GM12878 (cell line): Measurements from ENCODE around the gene GALNT9. TPM values are rescaled to one million over a fixed set of nuclear protein-coding genes. Genes with fewer than 3 reads are reported as not detected.

ENCODE experiments used
- ATAC-seq: fragments of 200-7000 bp; cut with Tn5 transposase; 3 replicates; pipeline ENCODE4 v1.9.1; 2020; ENCODE audit warnings: mild to moderate bottlenecking, moderate library complexity
- BruUV-seq: library from RNA; stranded (reverse); fragments of 400-500 nt; replicated peaks from 2 replicates; lab custom pipeline; 2021; lab: Mats Ljungman, UMichigan
- CTCF ChIA-PET: fragments of 300-600 bp; sonication (Branson Sonifier 250); formaldehyde crosslinking; extraction: SDS; loops from one replicate; lab custom pipeline; 2021; ENCODE audit warnings: inconsistent platforms; lab: Yijun Ruan, JAX
- POLR2A ChIA-PET: fragments of 350-600 bp; formaldehyde crosslinking; extraction: SDS; loops from one replicate; lab custom pipeline; 2021; ENCODE audit warnings: inconsistent platforms; lab: Charles Lee
- RAD21 ChIA-PET: fragments of 300-600 bp; sonication (Branson Sonifier 250); formaldehyde crosslinking; loops from one replicate; lab custom pipeline; 2023; ENCODE audit warnings: antibody characterized with exemption; ENCODE audit not compliant: unreplicated experiment; lab: Charles Lee
- SMC1A ChIA-PET: fragments of 300-600 bp; sonication (Branson Sonifier 250); formaldehyde crosslinking; loops from one replicate; lab custom pipeline; 2023; ENCODE audit not compliant: unreplicated experiment, uncharacterized antibody; lab: Charles Lee
- DNase-seq: peaks from one replicate; pipeline ENCODE4 v3.0.0-alpha.2; 2011; ENCODE audit warnings: low read depth, low spot score
- FAIRE-seq: peaks from 3 replicates; lab custom pipeline; 2011; peaks lifted over from hg19 to GRCh38; lab: Jason Lieb, UNC
- H2AFZ ChIP-seq: 2 replicates; pipeline ENCODE4 v1.6.0; 2011; ENCODE audit warnings: low read depth, low read length, control low read depth; ENCODE audit not compliant: control insufficient read depth
- H3K27ac ChIP-seq: 2 replicates; pipeline ENCODE4 v1.5.1; 2011; ENCODE audit warnings: control low read depth; ENCODE audit not compliant: control insufficient read depth, insufficient read depth
- H3K27me3 ChIP-seq, 2 experiments: replicated peaks in 1 of 2; 2 replicates each; pipeline versions ENCODE4 v1.6.0 to v1.6.1; 2011; ENCODE audit warnings: low read length in 1 of 2; ENCODE audit not compliant: control insufficient read depth in 2 of 2, insufficient read depth in 2 of 2
- H3K36me3 ChIP-seq, 2 experiments: 2 replicates each; pipeline ENCODE4 v1.5.1; 2011; ENCODE audit warnings: low read length in 1 of 2; ENCODE audit not compliant: control insufficient read depth in 2 of 2, insufficient read depth in 2 of 2
- H3K4me1 ChIP-seq: 2 replicates; pipeline ENCODE4 v1.6.1; 2011; ENCODE audit warnings: mild to moderate bottlenecking, low read length, moderate library complexity, mixed read lengths; ENCODE audit not compliant: control insufficient read depth, insufficient read depth
- H3K4me2 ChIP-seq: 2 replicates; pipeline ENCODE4 v1.6.0; 2011; ENCODE audit warnings: control low read depth; ENCODE audit not compliant: control insufficient read depth, insufficient read depth
- H3K4me3 ChIP-seq: fragments of 200-600 bp; sonication (generic); 2 replicates; pipeline ENCODE4 v1.5.1; 2016
- H3K79me2 ChIP-seq: 2 replicates; pipeline ENCODE4 v1.6.0; 2011; ENCODE audit warnings: low read length; ENCODE audit not compliant: control insufficient read depth, insufficient read depth
- H3K9ac ChIP-seq: 2 replicates; pipeline ENCODE4 v1.8.0; 2011; ENCODE audit warnings: low read length, control low read depth, mixed read lengths; ENCODE audit not compliant: control insufficient read depth, insufficient read depth
- H3K9me3 ChIP-seq: replicated peaks from 3 replicates; pipeline ENCODE4 v1.5.1; 2011; ENCODE audit warnings: mild to moderate bottlenecking, low read length; ENCODE audit not compliant: control insufficient read depth, insufficient read depth
- H4K20me1 ChIP-seq: 2 replicates; pipeline ENCODE4 v1.6.0; 2011; ENCODE audit not compliant: control insufficient read depth, insufficient read depth
- CBX3 ChIP-seq: fragments of 200-600 bp; sonication (generic); IDR thresholded peaks from 2 replicates; pipeline ENCODE4 v1.6.1; 2016; ENCODE audit warnings: low read depth, borderline replicate concordance
- CHD1 ChIP-seq: IDR thresholded peaks from 2 replicates; pipeline ENCODE4 v1.6.1; 2012; ENCODE audit warnings: low read depth, low read length, improper control_type of control experiment
- E2F8 ChIP-seq: fragments of 450-650 bp; IDR thresholded peaks from 2 replicates; pipeline ENCODE4 v1.6.1; 2018; ENCODE audit warnings: mild to moderate bottlenecking, low read depth, moderate library complexity; ENCODE audit not compliant: partially characterized antibody
- EGR1 ChIP-seq, 2 experiments: IDR thresholded peaks; 1 replicate in 1 of 2; 2 replicates in 1 of 2; pipeline ENCODE4 v1.6.1; 2011 to 2012; ENCODE audit warnings: low read depth in 2 of 2, low read length in 2 of 2, borderline replicate concordance in 1 of 2, mild to moderate bottlenecking in 1 of 2, moderate library complexity in 1 of 2
- FOXM1 ChIP-seq: IDR thresholded peaks from 2 replicates; pipeline ENCODE4 v1.6.1; 2012; ENCODE audit warnings: low read depth, mild to moderate bottlenecking, inconsistent platforms, low read length, moderate library complexity
- IRF5 ChIP-seq: fragments of 450-650 bp; IDR thresholded peaks from 2 replicates; pipeline ENCODE4 v1.6.1; 2017; ENCODE audit warnings: borderline replicate concordance
- LARP7 ChIP-seq: fragments of 450-650 bp; IDR thresholded peaks from 2 replicates; pipeline ENCODE4 v1.6.1; 2017; ENCODE audit warnings: mild to moderate bottlenecking
- SUPT20H ChIP-seq: IDR thresholded peaks from 2 replicates; pipeline ENCODE4 v1.6.1; 2011; ENCODE audit warnings: low read depth, mild to moderate bottlenecking, low read length, moderate library complexity, borderline replicate concordance; ENCODE audit not compliant: control insufficient read depth
- WGBS: methylation state at CpG from one replicate; pipeline ENCODE4 v1.1.6; 2016; ENCODE audit warnings: low lambda C conversion rate; ENCODE audit not compliant: insufficient replicate concordance, insufficient coverage; ENCODE audit errors: missing lambda C conversion rate; 5-methylcytosine and 5-hydroxymethylcytosine counted together
- in situ Hi-C: fragments of 300-500 bp; cut with MboI; formaldehyde crosslinking; loops from 9 replicates; pipeline ENCODE4 v1.14.3; 2018; ENCODE audit warnings: mixed read lengths
- intact Hi-C: fragments of 100-400 bp; cut with micrococcal nuclease; formaldehyde crosslinking; loops from one replicate; pipeline ENCODE4 v1.14.2; 2022; ENCODE audit not compliant: unreplicated experiment
- polyA plus RNA-seq, 11 experiments: library from polyadenylated mRNA; depleted of rRNA in 4 of 11; unstranded in 6 of 11; stranded (reverse) in 5 of 11; fragments of >200 nt; fragmentation: Nextera tagmentation in 4 of 11; fragmentation: Illumina TruSeq in 1 of 11; extraction: Ambion mirVana in 4 of 11; extraction: Trizol in 1 of 11; gene quantifications; 1 replicate in 1 of 11; 2 replicates in 10 of 11; pipeline versions ENCODE4 v1.2.1 to v1.2.3, GENCODE V29; 2011 to 2016; ENCODE audit warnings: inconsistent platforms in 2 of 11, missing spikeins in 2 of 11, low read depth in 1 of 11
- total RNA-seq, 4 experiments: library from RNA; depleted of rRNA in 3 of 4; stranded (reverse); fragments of >200 nt in 3 of 4; fragmentation: Illumina TruSeq in 1 of 4; extraction: Trizol in 1 of 4; gene quantifications; 2 replicates each; pipeline versions ENCODE4 v1.2.1 to v1.2.3, GENCODE V29; 2013 to 2021

The GALNT9 gene
- total and polyA plus RNA-seq, 10 of the 15 experiments (the other 5 are each of a cell fraction or from before 2014, with no cell fraction given), result 0.04 TPM; not detected in 9

- no peaks in the 10 kb centered on the region for H3K4me1 ChIP-seq
Observed at GRCh38 chr12:132336451-132337413, 7.3 kb upstream of the GALNT9 start.

More at GRCh38 chr12:132336451-132337413, 7.3 kb upstream of the GALNT9 start:
- H3K27ac ChIP-seq, result no peak overlapping the region
- SMC1A ChIA-PET, result no interaction called here
- 62% methylated on average over 41 of the region's 41 CpGs for WGBS
- RAD21 ChIA-PET, result no interaction called here
- no peaks in the 10 kb centered on the region; the same call in 2 of the 3 replicates for H3K9me3 ChIP-seq
- TF ChIP-seq EGR1 (IDR thresholded peaks at IDR 0.05; ENCODE audit: borderline replicate concordance in 1 of 2, low read depth in 2 of 2, low read length in 2 of 2), result no peak
- no peak for TF ChIP-seq CHD1
- no peak for TF ChIP-seq SUPT20H
- TF ChIP-seq E2F8, result no peak
- no peak for TF ChIP-seq FOXM1
- no peak for TF ChIP-seq CBX3
- TF ChIP-seq IRF5, result no peak
- TF ChIP-seq LARP7, result no peak
- H4K20me1 ChIP-seq, result no peaks in the 10 kb centered on the region
- DNase-seq (no peak), FAIRE-seq (no peak), ATAC-seq (no peak)
- no peaks in the 10 kb centered on the region for H3K27me3 ChIP-seq
- intact Hi-C loops (no loop called here), in situ Hi-C loops (no loop called here)
- H3K36me3 ChIP-seq, result no peaks in the 10 kb centered on the region
- POLR2A ChIA-PET, result no interaction called here
- no TSS peak for BruUV-seq
- no peak overlapping the region for H2AFZ ChIP-seq
- no peak overlapping the region for H3K4me3 ChIP-seq
- CTCF ChIA-PET, result no interaction called here
- H3K4me2 ChIP-seq, result no peak overlapping the region
- no peak overlapping the region for H3K9ac ChIP-seq
- no peaks in the 10 kb centered on the region for H3K79me2 ChIP-seq
